GM21447 (cell line): ENCODE measurements around the gene SH3PXD2A.
A peak's percentile ranks its signal among the peaks of the same experiment; 100 is the strongest.

ENCODE experiments used
- ATAC-seq: cut with Tn5 transposase; IDR thresholded peaks from one replicate; pipeline ENCODE4 v1.9.1; 2021; ENCODE audit not compliant: unreplicated experiment

The SH3PXD2A gene

GRCh38 chr10:103855424-103855823 lies at the start of gene SH3PXD2A:
TSS of gene SH3PXD2A (minus strand) at chr10:103855576. CDS start at chr10:103855266, 310 bp downstream.
- no peak for ATAC-seq

- no peak for ATAC-seq
These were observed 45.9 kb upstream of the SH3PXD2A start for GRCh38 chr10:103901299-103901698.

GRCh38 chr10:103899312-103899711 lies 43.9 kb upstream of the SH3PXD2A start:
- ATAC-seq, result no peak

- ATAC-seq, result no peak
These were observed 41.9 kb upstream of the SH3PXD2A start for GRCh38 chr10:103897241-103897774.

GRCh38 chr10:103896225-103896624 lies 40.8 kb upstream of the SH3PXD2A start:
- ATAC-seq, result no peak

GRCh38 chr10:103895411-103896186 lies 40.2 kb upstream of the SH3PXD2A start:
- ATAC-seq, result no peak

GRCh38 chr10:103894441-103894864 lies 39.1 kb upstream of the SH3PXD2A start:
- no peak for ATAC-seq

GRCh38 chr10:103893817-103894216 lies 38.4 kb upstream of the SH3PXD2A start:
- ATAC-seq, result no peak

- no peak for ATAC-seq
These were observed 36.8 kb upstream of the SH3PXD2A start for GRCh38 chr10:103892181-103892580.

- ATAC-seq, result no peak
These were observed 35.3 kb upstream of the SH3PXD2A start for GRCh38 chr10:103890688-103891087.

GRCh38 chr10:103890194-103890658 lies 34.9 kb upstream of the SH3PXD2A start:
- ATAC-seq, result no peak

GRCh38 chr10:103889121-103889720 lies 33.8 kb upstream of the SH3PXD2A start:
- ATAC-seq, result no peak

- peak; percentile 70 for ATAC-seq
These were observed 32.9 kb upstream of the SH3PXD2A start for GRCh38 chr10:103888113-103888841.

- ATAC-seq, result no peak
These were observed 30.2 kb upstream of the SH3PXD2A start for GRCh38 chr10:103885617-103886016.

GRCh38 chr10:103884681-103885139 lies 29.3 kb upstream of the SH3PXD2A start:
- no peak for ATAC-seq

- ATAC-seq, result no peak
These were observed 27.1 kb upstream of the SH3PXD2A start for GRCh38 chr10:103882285-103883007.

GRCh38 chr10:103881416-103882284 lies 26.3 kb upstream of the SH3PXD2A start:
- ATAC-seq, result no peak

GRCh38 chr10:103879831-103880230 lies 24.5 kb upstream of the SH3PXD2A start:
- ATAC-seq, result no peak

- ATAC-seq, result no peak
These were observed 24.0 kb upstream of the SH3PXD2A start for GRCh38 chr10:103879409-103879808.

- no peak for ATAC-seq
These were observed 22.5 kb upstream of the SH3PXD2A start for GRCh38 chr10:103877861-103878260.
